A673 (cell line): ENCODE measurements around the gene ERH. TPM values are rescaled to one million over a fixed set of nuclear protein-coding genes. Genes with fewer than 3 reads are reported as not detected.

Source experiments
- BruUV-seq: library from RNA; stranded (reverse); fragments of 400-500 nt; replicated peaks from 2 replicates; lab custom pipeline; 2021; lab: Mats Ljungman, UMichigan
- CTCF ChIA-PET: fragments of 300-600 bp; sonication (Branson Sonifier 250); formaldehyde crosslinking; loops from one replicate; lab custom pipeline; 2022; ENCODE audit warnings: antibody characterized with exemption; lab: Charles Lee
- POLR2A ChIA-PET: fragments of 300-600 bp; sonication (Branson Sonifier 250); formaldehyde crosslinking; loops from one replicate; lab custom pipeline; 2022; ENCODE audit warnings: antibody characterized with exemption; ENCODE audit not compliant: low non-redundant PET; lab: Charles Lee
- DNase-seq: peaks from one replicate; pipeline ENCODE4 v3.0.0-alpha.2; 2015; ENCODE audit warnings: low spot score
- H3K27ac ChIP-seq: fragments of 200-600 bp; sonication (generic); 2 replicates; pipeline ENCODE4 v1.5.1; 2016; ENCODE audit warnings: mixed run types, low read depth, mild to moderate bottlenecking, mixed read lengths, antibody characterized with exemption, low read length; ENCODE audit not compliant: poor library complexity, severe bottlenecking
- H3K27me3 ChIP-seq: fragments of 200-600 bp; sonication (generic); replicated peaks from 2 replicates; pipeline ENCODE4 v1.6.1; 2017; ENCODE audit warnings: mixed run types, low read depth, mild to moderate bottlenecking, mixed read lengths, antibody characterized with exemption, low read length; ENCODE audit not compliant: insufficient read depth, poor library complexity
- H3K36me3 ChIP-seq: fragments of 200-600 bp; sonication (generic); 2 replicates; pipeline ENCODE4 v1.6.1; 2016; ENCODE audit warnings: mixed run types, mild to moderate bottlenecking, mixed read lengths, antibody characterized with exemption, low read length; ENCODE audit not compliant: insufficient read depth, poor library complexity, severe bottlenecking
- H3K4me1 ChIP-seq: fragments of 200-600 bp; sonication (generic); 2 replicates; pipeline ENCODE4 v1.6.1; 2017; ENCODE audit warnings: mixed run types, mild to moderate bottlenecking, mixed read lengths, antibody characterized with exemption, low read length; ENCODE audit not compliant: insufficient read depth, poor library complexity, severe bottlenecking
- H3K4me3 ChIP-seq: fragments of 200-600 bp; sonication (generic); 2 replicates; pipeline ENCODE4 v1.5.1; 2016; ENCODE audit warnings: low read depth, mixed run types, mild to moderate bottlenecking, mixed read lengths, low read length; ENCODE audit not compliant: poor library complexity, severe bottlenecking
- H3K9me3 ChIP-seq: fragments of 200-600 bp; sonication (generic); 2 replicates; pipeline ENCODE4 v1.6.1; 2016; ENCODE audit warnings: mixed run types, low read depth, mild to moderate bottlenecking, mixed read lengths, antibody characterized with exemption, low read length; ENCODE audit not compliant: poor library complexity, severe bottlenecking
- EZH2 ChIP-seq: fragments of 200-600 bp; sonication (generic); IDR thresholded peaks from 2 replicates; pipeline ENCODE4 v1.6.1; 2017; ENCODE audit warnings: borderline replicate concordance, low read depth, mild to moderate bottlenecking, mixed read lengths, antibody characterized with exemption, low read length; ENCODE audit not compliant: poor library complexity, severe bottlenecking
- intact Hi-C: fragments of 100-400 bp; cut with micrococcal nuclease; formaldehyde crosslinking; loops from one replicate; pipeline ENCODE4 v1.10.0; 2022; ENCODE audit not compliant: unreplicated experiment
- total RNA-seq: library from RNA; stranded (reverse); gene quantifications from 2 replicates; pipeline ENCODE4 v1.2.3, GENCODE V29; 2021
- TF ChIP-seq, protein P1 (sequence below): fragments of 300-800, 200-600 bp; sonication (generic); conservative IDR thresholded peaks from 2 replicates; pipeline ENCODE4 v1.5.1; 2017; ENCODE audit warnings: low read depth, mild to moderate bottlenecking, antibody characterized with exemption, low read length, moderate library complexity, mixed read lengths

Gene ERH
- total RNA-seq, 1 experiment from 2014 or later, result 472 TPM

DNA sequence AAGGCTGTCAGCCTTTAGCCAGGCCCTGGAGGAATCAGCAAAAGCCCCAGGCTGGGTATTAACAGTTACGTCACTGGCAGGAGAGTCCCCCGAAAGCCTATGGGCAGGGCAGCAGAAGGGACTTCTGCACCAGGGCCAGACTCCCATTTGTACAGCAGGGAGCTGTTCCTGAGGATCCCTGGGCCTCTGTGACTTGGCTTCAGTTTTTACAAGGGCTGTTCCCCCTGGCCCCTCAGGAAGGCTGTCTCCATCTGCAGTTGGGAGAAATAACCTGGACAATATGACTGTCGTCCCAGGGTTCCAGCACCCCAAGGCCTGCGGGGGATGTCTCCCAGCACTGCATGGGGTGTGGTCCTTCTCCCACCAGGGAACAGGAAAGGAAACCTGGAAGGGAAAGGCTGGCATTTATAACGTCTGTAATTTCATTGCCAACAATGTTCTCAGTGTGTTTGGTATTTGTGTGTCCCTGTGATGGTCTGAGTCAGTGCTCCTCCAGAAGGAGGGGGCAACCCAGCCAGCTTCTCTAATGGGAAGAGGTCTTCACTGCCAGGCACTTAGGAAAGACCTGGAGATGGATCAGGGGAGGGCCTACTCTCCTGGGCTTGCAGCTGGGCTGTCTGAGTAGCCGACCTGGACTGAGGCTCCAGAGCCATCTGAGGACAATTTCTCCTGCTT, 42.4 kb downstream of the ERH start:
- TF ChIP-seq, protein P1, sequence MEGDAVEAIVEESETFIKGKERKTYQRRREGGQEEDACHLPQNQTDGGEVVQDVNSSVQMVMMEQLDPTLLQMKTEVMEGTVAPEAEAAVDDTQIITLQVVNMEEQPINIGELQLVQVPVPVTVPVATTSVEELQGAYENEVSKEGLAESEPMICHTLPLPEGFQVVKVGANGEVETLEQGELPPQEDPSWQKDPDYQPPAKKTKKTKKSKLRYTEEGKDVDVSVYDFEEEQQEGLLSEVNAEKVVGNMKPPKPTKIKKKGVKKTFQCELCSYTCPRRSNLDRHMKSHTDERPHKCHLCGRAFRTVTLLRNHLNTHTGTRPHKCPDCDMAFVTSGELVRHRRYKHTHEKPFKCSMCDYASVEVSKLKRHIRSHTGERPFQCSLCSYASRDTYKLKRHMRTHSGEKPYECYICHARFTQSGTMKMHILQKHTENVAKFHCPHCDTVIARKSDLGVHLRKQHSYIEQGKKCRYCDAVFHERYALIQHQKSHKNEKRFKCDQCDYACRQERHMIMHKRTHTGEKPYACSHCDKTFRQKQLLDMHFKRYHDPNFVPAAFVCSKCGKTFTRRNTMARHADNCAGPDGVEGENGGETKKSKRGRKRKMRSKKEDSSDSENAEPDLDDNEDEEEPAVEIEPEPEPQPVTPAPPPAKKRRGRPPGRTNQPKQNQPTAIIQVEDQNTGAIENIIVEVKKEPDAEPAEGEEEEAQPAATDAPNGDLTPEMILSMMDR, result no peak
- TF ChIP-seq EZH2, result no peak
- BruUV-seq, result no TSS peak
- Histone ChIP-seq H3K4me1 (no peaks in the 10 kb centered on the region), H3K4me3 (no peak overlapping the region), H3K27me3 (no peaks in the 10 kb centered on the region), H3K27ac (no peak overlapping the region), H3K9me3 (no peaks in the 10 kb centered on the region), H3K36me3 (no peaks in the 10 kb centered on the region)
- no peak for DNase-seq
- intact Hi-C loops, result no loop called here
- ChIA-PET POLR2A (no interaction called here), CTCF (interaction anchor here (0.6 kb wide), 1 partner anchor 155 kb away, joined by 6 read pairs; no protein-coding TSS in a partner anchor)

GRCh38 chr14:69355154-69355597, 42.9 kb downstream of the ERH start:
- no peaks in the 10 kb centered on the region for H3K9me3 ChIP-seq
- no peak for DNase-seq
- ChIA-PET POLR2A (no interaction called here), CTCF (no interaction called here)
- H3K4me3 ChIP-seq, result no peak overlapping the region
- H3K27me3 ChIP-seq, result no peaks in the 10 kb centered on the region
- H3K27ac ChIP-seq, result no peak overlapping the region
- BruUV-seq, result no TSS peak
- TF ChIP-seq EZH2, result no peak
- TF ChIP-seq, protein P1, result no peak
- H3K36me3 ChIP-seq, result no peaks in the 10 kb centered on the region
- H3K4me1 ChIP-seq, result no peaks in the 10 kb centered on the region
- intact Hi-C loops, result no loop called here

DNA sequence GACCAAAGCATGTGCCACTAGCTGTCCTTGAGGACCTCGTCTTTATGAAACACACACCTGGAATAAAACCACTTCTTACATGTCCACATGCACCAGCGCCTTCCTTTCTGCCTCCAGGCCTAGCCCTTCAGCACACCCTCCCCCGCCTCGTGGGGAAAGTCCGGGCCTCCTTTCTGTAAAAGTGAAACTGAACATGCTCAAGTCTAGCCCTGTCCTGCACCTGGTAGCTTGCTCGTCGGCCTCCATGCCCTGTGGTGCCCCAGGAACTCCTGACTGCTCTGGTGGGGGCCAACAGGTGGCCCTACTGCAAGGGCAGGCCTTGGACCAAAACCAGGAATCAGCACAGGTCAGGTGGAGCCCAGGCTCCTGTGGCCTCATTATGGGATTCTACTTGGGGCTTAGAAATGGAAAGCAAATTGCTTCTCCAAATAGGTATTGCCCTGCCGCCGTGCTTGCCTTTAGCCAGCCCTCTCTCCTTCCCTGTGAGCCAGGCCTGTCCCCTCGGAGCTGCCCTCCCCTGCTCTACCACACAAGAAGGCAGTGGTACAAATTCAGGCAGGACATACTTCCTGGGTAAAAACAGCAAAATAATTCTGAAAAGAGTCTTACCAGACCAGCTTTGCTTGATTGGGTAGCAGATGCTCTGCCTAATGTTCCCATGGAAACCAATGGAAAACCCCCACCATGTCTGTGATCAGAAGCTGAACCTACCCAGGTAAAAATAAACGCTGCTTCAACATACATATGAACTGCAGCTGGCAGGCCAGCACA, 43.5 kb downstream of the ERH start:
- Histone ChIP-seq H3K27ac (no peak overlapping the region), H3K9me3 (no peaks in the 10 kb centered on the region), H3K27me3 (no peaks in the 10 kb centered on the region), H3K36me3 (no peaks in the 10 kb centered on the region), H3K4me3 (no peak overlapping the region), H3K4me1 (no peaks in the 10 kb centered on the region)
- ChIA-PET POLR2A (no interaction called here), CTCF (no interaction called here)
- no TSS peak for BruUV-seq
- intact Hi-C loops, result no loop called here
- no peak for DNase-seq
- TF ChIP-seq, protein P1, result no peak
- no peak for TF ChIP-seq EZH2
